ENCODE measurements around the gene CABP1.

Gene CABP1

GRCh38 chr12:120661432-120661831 lies 21.0 kb downstream of the CABP1 start:
- TF ChIP-seq SIN3A (IDR thresholded peaks at IDR 0.05; ENCODE audit: borderline replicate concordance, insufficient read depth, low read length) (no peak), FOXP2 (optimal IDR thresholded peaks at IDR 0.05; ENCODE audit: borderline replicate concordance, extremely low read depth, extremely low read length, insufficient read depth) (no peak)

- TF ChIP-seq POLR2AphosphoS5 (IDR thresholded peaks at IDR 0.05; ENCODE audit: low read depth, low read length): no peak
- TF ChIP-seq FOXP2 (optimal IDR thresholded peaks at IDR 0.05; ENCODE audit: borderline replicate concordance, extremely low read depth, extremely low read length, insufficient read depth): no peak
- no peak for TF ChIP-seq TAF1 (IDR thresholded peaks at IDR 0.05; ENCODE audit: borderline replicate concordance, insufficient read depth, low read length)
- no peak for TF ChIP-seq REST (IDR thresholded peaks at IDR 0.05; ENCODE audit: insufficient read depth in 1 of 2, low read depth in 2 of 2, low read length in 2 of 2)
Measured at GRCh38 chr12:120662879-120663278, 22.5 kb downstream of the CABP1 start.

- TF ChIP-seq FOXP2 (optimal IDR thresholded peaks at IDR 0.05; ENCODE audit: borderline replicate concordance, extremely low read depth, extremely low read length, insufficient read depth): no peak
- TF ChIP-seq REST (IDR thresholded peaks at IDR 0.05; ENCODE audit: insufficient read depth in 1 of 2, low read depth in 2 of 2, low read length in 2 of 2): no peak
- TF ChIP-seq TAF1 (IDR thresholded peaks at IDR 0.05; ENCODE audit: borderline replicate concordance, insufficient read depth, low read length): no peak
- no peak for TF ChIP-seq SIN3A (IDR thresholded peaks at IDR 0.05; ENCODE audit: borderline replicate concordance, insufficient read depth, low read length)
- TF ChIP-seq POLR2AphosphoS5 (IDR thresholded peaks at IDR 0.05; ENCODE audit: low read depth, low read length): no peak
Measured at GRCh38 chr12:120663741-120664140, 23.3 kb downstream of the CABP1 start.

- no peak for TF ChIP-seq REST (IDR thresholded peaks at IDR 0.05; ENCODE audit: insufficient read depth in 1 of 2, low read depth in 2 of 2, low read length in 2 of 2)
- no peak for TF ChIP-seq FOXP2 (optimal IDR thresholded peaks at IDR 0.05; ENCODE audit: borderline replicate concordance, extremely low read depth, extremely low read length, insufficient read depth)
- TF ChIP-seq TAF1 (IDR thresholded peaks at IDR 0.05; ENCODE audit: borderline replicate concordance, insufficient read depth, low read length): no peak
- no peak for TF ChIP-seq POLR2AphosphoS5 (IDR thresholded peaks at IDR 0.05; ENCODE audit: low read depth, low read length)
- no peak for TF ChIP-seq SIN3A (IDR thresholded peaks at IDR 0.05; ENCODE audit: borderline replicate concordance, insufficient read depth, low read length)
Measured at GRCh38 chr12:120666571-120667390, 26.4 kb downstream of the CABP1 start.

- TF ChIP-seq POLR2AphosphoS5 (IDR thresholded peaks at IDR 0.05; ENCODE audit: low read depth, low read length) (no peak), TAF1 (IDR thresholded peaks at IDR 0.05; ENCODE audit: borderline replicate concordance, insufficient read depth, low read length) (no peak), SIN3A (IDR thresholded peaks at IDR 0.05; ENCODE audit: borderline replicate concordance, insufficient read depth, low read length) (no peak), REST (IDR thresholded peaks at IDR 0.05; ENCODE audit: insufficient read depth in 1 of 2, low read depth in 2 of 2, low read length in 2 of 2) (no peak), FOXP2 (optimal IDR thresholded peaks at IDR 0.05; ENCODE audit: borderline replicate concordance, extremely low read depth, extremely low read length, insufficient read depth) (no peak)
Measured at GRCh38 chr12:120668091-120668867, 27.9 kb downstream of the CABP1 start.

Data from PFSK-1 (cell line).